K562 (cell line): Measurements from ENCODE around the gene SLC39A11. TPM values are rescaled to one million over a fixed set of nuclear protein-coding genes. Genes with fewer than 3 reads are reported as not detected.

ENCODE experiments used
- ATAC-seq: fragments of 200-7000 bp; cut with Tn5 transposase; 3 replicates; pipeline ENCODE4 v1.9.1; 2020; ENCODE audit warnings: moderate library complexity
- BruUV-seq: library from RNA; stranded (reverse); fragments of 400-500 nt; replicated peaks from 2 replicates; lab custom pipeline; 2021; lab: Mats Ljungman, UMichigan
- CTCF ChIA-PET: fragments of 300-600 bp; formaldehyde crosslinking; extraction: SDS; loops from one replicate; lab custom pipeline; 2021; ENCODE audit warnings: low intra/inter-chr PET ratio; lab: Yijun Ruan, JAX
- POLR2A ChIA-PET: fragments of 300-600, 350-650 bp; sonication (Branson Sonifier 250); formaldehyde crosslinking; extraction: SDS; loops from one replicate; lab custom pipeline; 2021; ENCODE audit warnings: antibody characterized with exemption, inconsistent platforms; lab: Yijun Ruan, JAX
- DNase-seq, 4 experiments: peaks; one replicate each; pipeline versions ENCODE4 v3.0.0 to v3.0.0-alpha.2; 2011 to 2018; ENCODE audit warnings: low spot score in 3 of 4, mixed read lengths in 3 of 4; ENCODE audit errors: extremely low read depth in 1 of 4
- FAIRE-seq: peaks from 2 replicates; lab custom pipeline; 2011; peaks lifted over from hg19 to GRCh38; lab: Jason Lieb, UNC
- H2AFZ ChIP-seq: 2 replicates; pipeline ENCODE4 v1.6.0; 2011; ENCODE audit warnings: low read depth, low read length, control low read depth, inconsistent platforms
- H3K27ac ChIP-seq: fragments of 200-600 bp; 3 replicates; pipeline ENCODE4 v1.8.0; 2011; ENCODE audit warnings: low read depth, mild to moderate bottlenecking, control low read depth, inconsistent platforms, low read length, moderate library complexity, mixed read lengths; ENCODE audit errors: extremely low read depth
- H3K27me3 ChIP-seq, 2 experiments: fragments of 300-600 bp in 1 of 2; 2 replicates in 1 of 2; 3 replicates in 1 of 2; pipeline versions ENCODE4 v1.6.0 to v1.8.0; 2011; ENCODE audit warnings: inconsistent platforms in 2 of 2, low read length in 2 of 2, mild to moderate bottlenecking in 1 of 2, mixed read lengths in 1 of 2, moderate library complexity in 1 of 2; ENCODE audit not compliant: control insufficient read depth in 2 of 2, insufficient read depth in 2 of 2
- H3K36me3 ChIP-seq: fragments of 300-600 bp; 3 replicates; pipeline ENCODE4 v1.8.0; 2011; ENCODE audit warnings: mild to moderate bottlenecking, low read length, inconsistent platforms; ENCODE audit not compliant: control insufficient read depth, insufficient read depth
- H3K4me1 ChIP-seq, 2 experiments: fragments of 200-600 bp in 1 of 2; replicated peaks in 1 of 2; 2 replicates in 1 of 2; 3 replicates in 1 of 2; pipeline versions ENCODE4 v1.5.1 to v1.8.0; 2011; ENCODE audit warnings: inconsistent platforms in 2 of 2, low read length in 2 of 2, mild to moderate bottlenecking in 1 of 2, mixed read lengths in 1 of 2, moderate library complexity in 1 of 2; ENCODE audit not compliant: control insufficient read depth in 2 of 2, insufficient read depth in 2 of 2
- H3K4me2 ChIP-seq: 2 replicates; pipeline ENCODE4 v1.6.1; 2011; ENCODE audit warnings: low read length, control low read depth, inconsistent platforms, mixed read lengths; ENCODE audit not compliant: insufficient read depth
- H3K4me3 ChIP-seq: fragments of 200-600 bp; sonication (generic), shearing (Covaris generic); 2 replicates; pipeline ENCODE4 v1.5.1; 2016; ENCODE audit warnings: control low read depth, inconsistent platforms
- H3K79me2 ChIP-seq: fragments of 200-600 bp; 3 replicates; pipeline ENCODE4 v1.8.0; 2011; ENCODE audit warnings: low read length, inconsistent platforms; ENCODE audit not compliant: control insufficient read depth, insufficient read depth
- H3K9ac ChIP-seq, 2 experiments: 2 replicates each; pipeline versions ENCODE4 v1.6.0 to v1.6.1; 2011; ENCODE audit warnings: low read depth in 2 of 2, low read length in 2 of 2, control low read depth in 1 of 2, inconsistent platforms in 1 of 2, mild to moderate bottlenecking in 1 of 2, mixed read lengths in 1 of 2; ENCODE audit not compliant: insufficient read depth in 1 of 2
- H3K9me1 ChIP-seq: one replicate; pipeline ENCODE4 v1.6.0; 2011; ENCODE audit warnings: inconsistent platforms, mild to moderate bottlenecking, low read length, moderate library complexity; ENCODE audit not compliant: control insufficient read depth, insufficient read depth
- H3K9me3 ChIP-seq: replicated peaks from 2 replicates; pipeline ENCODE4 v1.5.1; 2011; ENCODE audit warnings: low read depth, low read length, inconsistent platforms; ENCODE audit not compliant: control insufficient read depth, insufficient read depth
- H4K20me1 ChIP-seq: replicated peaks from 2 replicates; pipeline ENCODE4 v1.6.1; 2011; ENCODE audit warnings: low read length, inconsistent platforms, mixed read lengths; ENCODE audit not compliant: control insufficient read depth, insufficient read depth
- BCOR ChIP-seq: fragments of 450-650 bp; IDR thresholded peaks from 2 replicates; pipeline ENCODE4 v1.6.1; 2016
- CREB1 ChIP-seq, 2 experiments: sonication (generic) in 1 of 2; formaldehyde crosslinking in 1 of 2; IDR thresholded peaks; 2 replicates each; pipeline versions ENCODE4 v1.6.1 to v1.8.0; 2012 to 2022; ENCODE audit warnings: inconsistent platforms in 1 of 2, mild to moderate bottlenecking in 1 of 2, missing genetic modification reagents in 1 of 2, moderate library complexity in 1 of 2
- CREM ChIP-seq: IDR thresholded peaks from 2 replicates; pipeline ENCODE4 v1.6.1; 2014; ENCODE audit warnings: antibody characterized with exemption, low read depth
- ELF2 ChIP-seq: fragments of 250-450 bp; sonication (Bioruptor Pico); IDR thresholded peaks from 2 replicates; pipeline ENCODE4 v1.5.0; 2021; ENCODE audit warnings: mild to moderate bottlenecking
- ETV1 ChIP-seq: fragments of 450-650 bp; conservative IDR thresholded peaks from 2 replicates; pipeline ENCODE4 v1.6.1; 2016; ENCODE audit warnings: missing genetic modification characterization, control low read depth, low read depth, missing compliant biosample characterization
- JUN ChIP-seq, 2 experiments: sonication (generic) in 1 of 2; formaldehyde crosslinking in 1 of 2; IDR thresholded peaks; 2 replicates each; pipeline versions ENCODE4 v1.6.1 to v1.8.0; 2012 to 2022; ENCODE audit warnings: borderline replicate concordance in 2 of 2, mild to moderate bottlenecking in 2 of 2, improper control_type of control experiment in 1 of 2, low read depth in 1 of 2, low read length in 1 of 2, missing genetic modification reagents in 1 of 2
- MYNN ChIP-seq, 2 experiments: sonication (generic); formaldehyde crosslinking in 1 of 2; IDR thresholded peaks; 2 replicates each; pipeline versions ENCODE4 v1.5.0 to v1.6.1; 2016 to 2020; ENCODE audit warnings: antibody characterized with exemption in 1 of 2, missing genetic modification reagents in 1 of 2
- PHF20 ChIP-seq: fragments of 450-650 bp; IDR thresholded peaks from 2 replicates; pipeline ENCODE4 v1.6.1; 2018; ENCODE audit not compliant: partially characterized antibody
- RAD21 ChIP-seq, 2 experiments: fragments of 250-450 bp in 1 of 2; fragments of 450-650 bp in 1 of 2; sonication (Bioruptor Pico) in 1 of 2; formaldehyde crosslinking in 1 of 2; IDR thresholded peaks in 1 of 2; conservative IDR thresholded peaks in 1 of 2; 2 replicates each; pipeline versions ENCODE4 v1.4.0 to v1.8.0; 2020 to 2022; ENCODE audit warnings: mild to moderate bottlenecking in 2 of 2, moderate library complexity in 1 of 2
- RBBP5 ChIP-seq: fragments of 200-600 bp; sonication (generic); IDR thresholded peaks from 2 replicates; pipeline ENCODE4 v1.6.1; 2012; ENCODE audit warnings: borderline replicate concordance, mild to moderate bottlenecking, low read length, control low read depth, inconsistent platforms; ENCODE audit not compliant: insufficient read depth, poor library complexity, severe bottlenecking
- RBM25 ChIP-seq: fragments of 200-400 bp; formaldehyde crosslinking; IDR thresholded peaks from 2 replicates; pipeline ENCODE4 v1.6.1; 2018; ENCODE audit warnings: low read length, low read depth, moderate library complexity; ENCODE audit not compliant: severe bottlenecking
- ZBTB17 ChIP-seq: fragments of 450-650 bp; formaldehyde crosslinking; IDR thresholded peaks from 2 replicates; pipeline ENCODE4 v1.4.0; 2020; ENCODE audit warnings: mild to moderate bottlenecking
- ZKSCAN1 ChIP-seq: fragments of 150-350 bp; IDR thresholded peaks from 2 replicates; pipeline ENCODE4 v1.6.1; 2016; ENCODE audit warnings: low read depth, low read length
- WGBS: fragments of 100-300 bp; shearing (Covaris generic); methylation state at CpG from one replicate; pipeline ENCODE4 v1.1.6; 2016; ENCODE audit warnings: low coverage, mixed read lengths; ENCODE audit not compliant: insufficient coverage; ENCODE audit errors: missing lambda C conversion rate; 5-methylcytosine and 5-hydroxymethylcytosine counted together
- in situ Hi-C: fragments of 300-500 bp; cut with MboI; formaldehyde crosslinking; loops from 4 replicates; pipeline ENCODE4 v1.15.0; 2018; ENCODE audit warnings: inconsistent platforms, mixed read lengths
- intact Hi-C: fragments of 100-400 bp; cut with micrococcal nuclease; formaldehyde crosslinking; loops from 2 replicates; pipeline ENCODE4 v1.14.2; 2022
- polyA plus RNA-seq, 8 experiments: library from polyadenylated mRNA; depleted of rRNA in 4 of 8; stranded (reverse) in 5 of 8; unstranded in 3 of 8; fragments of >200 nt; fragmentation: Nextera tagmentation in 2 of 8; fragmentation: Illumina TruSeq in 1 of 8; extraction: Ambion mirVana in 2 of 8; extraction: Trizol in 1 of 8; gene quantifications; 2 replicates each; pipeline versions ENCODE4 v1.2.1 to v1.2.3, GENCODE V29; 2011 to 2014; ENCODE audit warnings: inconsistent platforms in 1 of 8, missing spikeins in 1 of 8
- total RNA-seq, 7 experiments: library from RNA; depleted of rRNA in 6 of 7; stranded (reverse); fragments of >200 nt in 6 of 7; fragmentation: Illumina TruSeq in 2 of 7; extraction: Trizol in 2 of 7; gene quantifications; 2 replicates each; pipeline versions ENCODE4 v1.2.1 to v1.2.3, GENCODE V29; 2011 to 2021; ENCODE audit warnings: low replicate concordance in 1 of 7
- TF ChIP-seq, protein P1 (sequence below): sonication (generic); formaldehyde crosslinking; IDR thresholded peaks from 2 replicates; pipeline ENCODE4 v1.4.0; 2020; ENCODE audit warnings: mild to moderate bottlenecking, missing genetic modification reagents

The SLC39A11 gene
- total and polyA plus RNA-seq, 9 of the 15 experiments (the other 6 are each of a cell fraction or from before 2014, with no cell fraction given) = 10.5 to 26.4 (median 13.4) TPM

GRCh38 chr17:73100363-73100762 is 7.9 kb upstream of the SLC39A11 start:
- in situ Hi-C loops = no loop called here
- Histone ChIP-seq H3K36me3 (no peaks in the 10 kb centered on the region), H3K79me2 (no peaks in the 10 kb centered on the region), H3K4me3 (no peak overlapping the region), H4K20me1 (no peaks in the 10 kb centered on the region), H3K9me3 (no peaks in the 10 kb centered on the region), H3K27ac (no peak overlapping the region), H3K27me3 (peaks cover 22 to 52% of the 10 kb centered on the region in 2 experiments), H3K9ac (no peak overlapping the region), H3K4me2 (no peak overlapping the region), H2AFZ (no peak overlapping the region), H3K4me1 (no peaks in the 10 kb centered on the region; a peak in 1 of 5 replicates), H3K9me1 (no peaks in the 10 kb centered on the region)
- BruUV-seq = no TSS peak
- intact Hi-C loops = no loop called here
- no peak for FAIRE-seq
- ChIA-PET POLR2A (no interaction called here), CTCF (no interaction called here)
- no peak for ATAC-seq
- TF ChIP-seq RBM25 (peak; percentile 82), JUN (IDR thresholded peaks at IDR 0.05; ENCODE audit: borderline replicate concordance, low read depth, low read length) (no peak), JUN (CRISPR knock-in tag; IDR thresholded peaks at IDR 0.05; ENCODE audit: borderline replicate concordance) (no peak), RBBP5 (no peak), CREM (no peak), BCOR (0 out of 2 replicates have a peak, but pooled peaks have one; percentile 18)
- DNase-seq = no peak
- 22% methylated on average over 2 of the region's 2 CpGs for WGBS

GRCh38 chr17:73099511-73099910 is 7.0 kb upstream of the SLC39A11 start:
- H3K79me2 ChIP-seq = no peaks in the 10 kb centered on the region
- H3K27me3 ChIP-seq = peaks cover 21 to 49% of the 10 kb centered on the region in 2 experiments
- ChIA-PET CTCF (no interaction called here), POLR2A (no interaction called here)
- no peak for FAIRE-seq
- BruUV-seq = no TSS peak
- no peak overlapping the region for H3K4me3 ChIP-seq
- H4K20me1 ChIP-seq = no peaks in the 10 kb centered on the region
- H3K4me2 ChIP-seq = peak overlapping the region; percentile 18
- peak overlapping the region; percentile 33; the same call in 1 of the 2 replicates for H2AFZ ChIP-seq
- H3K9ac ChIP-seq = no peak overlapping the region
- no peaks in the 10 kb centered on the region for H3K9me3 ChIP-seq
- intact Hi-C loops (loop anchor here (10.0 kb wide), 1 partner anchor 115 kb away; no protein-coding TSS in a partner anchor), in situ Hi-C loops (no loop called here)
- no peaks in the 10 kb centered on the region for H3K36me3 ChIP-seq
- no peaks in the 10 kb centered on the region; a peak in 1 of 5 replicates for H3K4me1 ChIP-seq
- under 1% methylated on average over 10 of the region's 10 CpGs for WGBS
- ATAC-seq = peak; percentile 76
- peak in 1 of 4 experiments; percentile 8 for DNase-seq
- no peaks in the 10 kb centered on the region for H3K9me1 ChIP-seq
- H3K27ac ChIP-seq = no peak overlapping the region
- peak; percentile 70; the same call in 1 of the 2 replicates for TF ChIP-seq ELF2 (CRISPR knock-in tag)
- TF ChIP-seq, protein P1, sequence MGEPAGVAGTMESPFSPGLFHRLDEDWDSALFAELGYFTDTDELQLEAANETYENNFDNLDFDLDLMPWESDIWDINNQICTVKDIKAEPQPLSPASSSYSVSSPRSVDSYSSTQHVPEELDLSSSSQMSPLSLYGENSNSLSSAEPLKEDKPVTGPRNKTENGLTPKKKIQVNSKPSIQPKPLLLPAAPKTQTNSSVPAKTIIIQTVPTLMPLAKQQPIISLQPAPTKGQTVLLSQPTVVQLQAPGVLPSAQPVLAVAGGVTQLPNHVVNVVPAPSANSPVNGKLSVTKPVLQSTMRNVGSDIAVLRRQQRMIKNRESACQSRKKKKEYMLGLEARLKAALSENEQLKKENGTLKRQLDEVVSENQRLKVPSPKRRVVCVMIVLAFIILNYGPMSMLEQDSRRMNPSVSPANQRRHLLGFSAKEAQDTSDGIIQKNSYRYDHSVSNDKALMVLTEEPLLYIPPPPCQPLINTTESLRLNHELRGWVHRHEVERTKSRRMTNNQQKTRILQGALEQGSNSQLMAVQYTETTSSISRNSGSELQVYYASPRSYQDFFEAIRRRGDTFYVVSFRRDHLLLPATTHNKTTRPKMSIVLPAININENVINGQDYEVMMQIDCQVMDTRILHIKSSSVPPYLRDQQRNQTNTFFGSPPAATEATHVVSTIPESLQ (CRISPR knock-in tag) = no peak
- TF ChIP-seq ZBTB17 (CRISPR knock-in tag) = peak; percentile 64
- no peak for TF ChIP-seq CREB1 (IDR thresholded peaks at IDR 0.05)
- no peak for TF ChIP-seq CREB1 (CRISPR knock-in tag; IDR thresholded peaks at IDR 0.05)
- no peak for TF ChIP-seq PHF20
- no peak for TF ChIP-seq ZKSCAN1
- peak; percentile 42; the same call in 1 of the 2 replicates for TF ChIP-seq ETV1 (tag)
- TF ChIP-seq RAD21 (CRISPR knock-in tag; conservative IDR thresholded peaks at IDR 0.05 in 1 of 2, IDR thresholded peaks at IDR 0.05 in 1 of 2) = no peak
- TF ChIP-seq MYNN (IDR thresholded peaks at IDR 0.05) = no peak
- no peak for TF ChIP-seq MYNN (CRISPR knock-in tag; IDR thresholded peaks at IDR 0.05)
